B cell (primary cell): ENCODE measurements around the gene TMEM273.

ENCODE experiments used
- CTCF ChIP-seq: fragments of 200-600 bp; IDR thresholded peaks from one replicate; pipeline ENCODE4 v1.8.0; 2022; ENCODE audit warnings: antibody characterized with exemption, mild to moderate bottlenecking
- EZH2 ChIP-seq: IDR thresholded peaks from 2 replicates; pipeline ENCODE4 v1.6.1; 2012; ENCODE audit warnings: borderline replicate concordance, low read depth, mild to moderate bottlenecking, moderate library complexity, low read length; ENCODE audit not compliant: insufficient read depth, poor library complexity, severe bottlenecking

- TF ChIP-seq CTCF (no peak), EZH2 (no peak)
Observed at GRCh38 chr10:49207113-49207512, 18.9 kb upstream of the TMEM273 start.
